ENCODE data around the gene C14orf132.

The C14orf132 gene

GRCh38 chr14:96037891-96038557 lies 1.1 kb upstream of the C14orf132 start:
- H2AFZ ChIP-seq (ENCODE audit: low read depth): peak overlapping the region; percentile 69; the same call in 1 of the 2 replicates
- H3K27ac ChIP-seq: no peak overlapping the region
- H3K9ac ChIP-seq: no peak overlapping the region
- H3K79me2 ChIP-seq (ENCODE audit: insufficient read depth, low read depth): no peaks in the 10 kb centered on the region
- TF ChIP-seq, protein P1, sequence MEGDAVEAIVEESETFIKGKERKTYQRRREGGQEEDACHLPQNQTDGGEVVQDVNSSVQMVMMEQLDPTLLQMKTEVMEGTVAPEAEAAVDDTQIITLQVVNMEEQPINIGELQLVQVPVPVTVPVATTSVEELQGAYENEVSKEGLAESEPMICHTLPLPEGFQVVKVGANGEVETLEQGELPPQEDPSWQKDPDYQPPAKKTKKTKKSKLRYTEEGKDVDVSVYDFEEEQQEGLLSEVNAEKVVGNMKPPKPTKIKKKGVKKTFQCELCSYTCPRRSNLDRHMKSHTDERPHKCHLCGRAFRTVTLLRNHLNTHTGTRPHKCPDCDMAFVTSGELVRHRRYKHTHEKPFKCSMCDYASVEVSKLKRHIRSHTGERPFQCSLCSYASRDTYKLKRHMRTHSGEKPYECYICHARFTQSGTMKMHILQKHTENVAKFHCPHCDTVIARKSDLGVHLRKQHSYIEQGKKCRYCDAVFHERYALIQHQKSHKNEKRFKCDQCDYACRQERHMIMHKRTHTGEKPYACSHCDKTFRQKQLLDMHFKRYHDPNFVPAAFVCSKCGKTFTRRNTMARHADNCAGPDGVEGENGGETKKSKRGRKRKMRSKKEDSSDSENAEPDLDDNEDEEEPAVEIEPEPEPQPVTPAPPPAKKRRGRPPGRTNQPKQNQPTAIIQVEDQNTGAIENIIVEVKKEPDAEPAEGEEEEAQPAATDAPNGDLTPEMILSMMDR (conservative IDR thresholded peaks at IDR 0.05; ENCODE audit: low read depth, low read length): no peak
- H3K36me3 ChIP-seq (ENCODE audit: insufficient read depth): no peaks in the 10 kb centered on the region
- no peak overlapping the region for H3K4me3 ChIP-seq (IDR thresholded peaks at IDR 0.05; ENCODE audit: insufficient read depth, low read depth, low read length)
- H3K4me2 ChIP-seq: peak overlapping the region; percentile 76; the same call in 1 of the 2 replicates
- H3K27me3 ChIP-seq (ENCODE audit: insufficient read depth, low read depth): no peaks in the 10 kb centered on the region
- no peaks in the 10 kb centered on the region for H3K4me1 ChIP-seq (ENCODE audit: low read depth, poor library complexity, severe bottlenecking)
- no peaks in the 10 kb centered on the region for H4K20me1 ChIP-seq (ENCODE audit: insufficient read depth)

GRCh38 chr14:96038558-96038919 lies 623 bp upstream of the C14orf132 start:
- H3K9ac ChIP-seq: no peak overlapping the region
- H3K4me2 ChIP-seq: peak overlapping the region; percentile 76
- H3K79me2 ChIP-seq (ENCODE audit: insufficient read depth, low read depth): no peaks in the 10 kb centered on the region
- no peak overlapping the region for H3K4me3 ChIP-seq (IDR thresholded peaks at IDR 0.05; ENCODE audit: insufficient read depth, low read depth, low read length)
- no peak overlapping the region for H3K27ac ChIP-seq
- H3K36me3 ChIP-seq (ENCODE audit: insufficient read depth): no peaks in the 10 kb centered on the region
- TF ChIP-seq, protein P1 (conservative IDR thresholded peaks at IDR 0.05; ENCODE audit: low read depth, low read length): no peak
- H4K20me1 ChIP-seq (ENCODE audit: insufficient read depth): no peaks in the 10 kb centered on the region
- H3K4me1 ChIP-seq (ENCODE audit: low read depth, poor library complexity, severe bottlenecking): no peaks in the 10 kb centered on the region
- no peaks in the 10 kb centered on the region for H3K27me3 ChIP-seq (ENCODE audit: insufficient read depth, low read depth)
- H2AFZ ChIP-seq (ENCODE audit: low read depth): peak overlapping the region; percentile 69

DNA sequence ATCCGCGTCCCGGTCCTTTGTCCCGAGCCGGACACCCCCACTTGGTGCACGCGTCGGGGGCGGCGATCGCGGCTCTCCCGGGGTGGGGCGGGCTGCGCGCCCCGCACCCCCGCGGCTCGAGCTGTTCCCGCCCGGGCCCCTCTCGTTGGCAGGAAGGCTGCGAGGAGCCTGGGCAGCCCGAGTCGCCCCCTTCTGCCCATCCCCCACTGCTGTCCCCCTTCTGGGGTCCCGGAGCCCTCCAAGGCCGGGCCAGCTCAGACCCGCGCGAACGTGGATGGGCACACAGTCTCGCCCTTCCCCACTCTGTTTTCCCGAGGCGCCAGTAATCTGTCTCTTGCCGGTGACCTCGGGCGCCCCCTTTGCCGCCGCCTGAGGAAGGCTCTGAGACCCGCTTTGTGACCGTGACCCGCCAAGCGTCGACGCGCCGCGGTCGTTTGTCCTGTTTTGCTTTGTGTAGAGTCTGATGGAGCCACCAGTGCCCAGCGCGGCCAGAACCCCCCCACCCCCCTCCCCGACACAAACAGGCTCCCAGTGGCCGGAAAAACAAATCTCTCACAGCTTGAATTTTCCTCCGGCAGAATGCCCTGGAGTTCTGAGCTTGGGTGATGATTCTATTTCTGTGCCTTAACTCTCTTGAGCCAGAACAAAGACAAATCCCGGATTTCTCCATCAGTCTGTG lies 610 bp downstream of the C14orf132 start:
- Histone ChIP-seq H3K9ac (peak overlapping the region; percentile 66), H3K36me3 (ENCODE audit: insufficient read depth) (no peaks in the 10 kb centered on the region), H3K4me3 (IDR thresholded peaks at IDR 0.05; ENCODE audit: insufficient read depth, low read depth, low read length) (no peak overlapping the region), H3K79me2 (ENCODE audit: insufficient read depth, low read depth) (no peaks in the 10 kb centered on the region), H3K4me2 (peak overlapping the region; percentile 60; the same call in 1 of the 2 replicates), H3K27me3 (ENCODE audit: insufficient read depth, low read depth) (no peaks in the 10 kb centered on the region), H4K20me1 (ENCODE audit: insufficient read depth) (no peaks in the 10 kb centered on the region), H3K27ac (no peak overlapping the region), H2AFZ (ENCODE audit: low read depth) (peak overlapping the region; percentile 79; the same call in 1 of the 2 replicates), H3K4me1 (ENCODE audit: low read depth, poor library complexity, severe bottlenecking) (no peaks in the 10 kb centered on the region)
- TF ChIP-seq, protein P1 (conservative IDR thresholded peaks at IDR 0.05; ENCODE audit: low read depth, low read length): 0 out of 2 replicates have a peak, but pooled peaks have one; percentile 10

GRCh38 chr14:96040828-96041371 lies 1.7 kb downstream of the C14orf132 start:
- H2AFZ ChIP-seq (ENCODE audit: low read depth): no peak overlapping the region
- no peaks in the 10 kb centered on the region for H3K4me1 ChIP-seq (ENCODE audit: low read depth, poor library complexity, severe bottlenecking)
- H3K79me2 ChIP-seq (ENCODE audit: insufficient read depth, low read depth): no peaks in the 10 kb centered on the region
- H4K20me1 ChIP-seq (ENCODE audit: insufficient read depth): no peaks in the 10 kb centered on the region
- H3K4me2 ChIP-seq: no peak overlapping the region
- TF ChIP-seq, protein P1 (conservative IDR thresholded peaks at IDR 0.05; ENCODE audit: low read depth, low read length): no peak
- no peaks in the 10 kb centered on the region for H3K36me3 ChIP-seq (ENCODE audit: insufficient read depth)
- no peak overlapping the region for H3K27ac ChIP-seq
- H3K9ac ChIP-seq: no peak overlapping the region
- no peaks in the 10 kb centered on the region for H3K27me3 ChIP-seq (ENCODE audit: insufficient read depth, low read depth)
- no peak overlapping the region for H3K4me3 ChIP-seq (IDR thresholded peaks at IDR 0.05; ENCODE audit: insufficient read depth, low read depth, low read length)

All from KMS-11 (cell line).